GM18519 (cell line): ENCODE measurements around the gene PSMD3.

ENCODE experiments used
- ATAC-seq: cut with Tn5 transposase; IDR thresholded peaks from one replicate; pipeline ENCODE4 v1.9.1; 2021; ENCODE audit warnings: mild to moderate bottlenecking, moderate library complexity; ENCODE audit not compliant: unreplicated experiment, low FRiP score

Gene PSMD3

DNA sequence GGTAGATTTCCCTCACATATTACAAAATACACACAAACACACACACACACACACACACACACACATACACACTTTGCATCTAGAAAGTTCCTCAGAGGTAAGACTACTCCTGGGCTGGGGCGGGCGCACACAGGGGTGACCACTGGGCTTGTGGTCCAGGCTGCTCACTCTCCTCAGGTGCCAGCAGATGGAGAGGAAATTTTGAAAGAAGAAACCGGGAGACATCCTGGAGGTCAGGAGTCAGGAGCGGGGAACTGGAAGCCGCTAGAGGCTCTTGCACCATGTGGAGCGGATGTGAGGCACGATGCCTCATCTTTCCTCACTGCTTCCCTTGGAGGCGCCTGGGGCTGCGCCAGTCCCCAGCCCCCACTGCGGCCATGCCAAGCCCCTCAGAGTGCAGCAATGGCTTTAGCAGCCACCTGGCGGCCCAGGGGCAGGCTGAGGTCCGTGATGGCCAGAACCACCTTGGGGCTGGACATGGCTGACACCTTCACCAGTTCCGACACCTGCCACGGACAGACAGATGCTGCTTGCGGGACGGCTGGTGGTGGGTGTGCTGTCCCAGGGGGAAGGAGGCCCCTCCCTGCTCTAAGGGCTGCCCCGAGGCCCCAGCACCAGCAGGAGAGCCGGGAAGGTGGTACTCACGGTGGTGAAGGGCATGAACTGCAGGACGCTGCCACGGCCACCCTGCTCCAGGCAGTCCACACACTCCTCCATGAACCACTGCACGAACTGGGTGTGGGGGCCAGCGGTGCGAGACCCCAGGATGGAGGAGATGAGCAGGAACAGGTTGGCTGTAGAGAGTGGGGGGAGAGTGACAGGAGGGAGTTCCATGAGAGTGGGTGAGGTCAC, 38.8 kb downstream of the PSMD3 start:
- ATAC-seq, result no peak

DNA sequence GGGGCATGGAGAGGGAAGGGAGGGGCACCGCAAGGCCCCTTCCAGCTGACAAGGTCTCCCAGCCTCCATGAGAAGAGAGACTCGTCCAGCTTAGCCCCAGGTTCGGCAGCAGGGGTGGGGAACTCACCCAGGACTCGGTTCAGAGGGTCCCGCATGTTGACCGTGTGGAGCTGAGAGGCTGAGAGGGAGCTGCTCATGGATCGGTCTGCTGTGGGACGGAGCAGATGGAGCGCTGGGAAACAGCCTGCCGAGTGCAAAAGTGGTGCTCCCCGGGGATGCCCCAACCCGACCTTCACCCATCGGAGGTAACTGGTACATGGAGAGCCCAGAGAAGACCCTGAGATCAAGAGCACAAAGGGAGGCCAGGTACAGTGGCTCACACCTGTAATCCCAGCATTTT, 39.5 kb downstream of the PSMD3 start:
- ATAC-seq, result no peak

DNA sequence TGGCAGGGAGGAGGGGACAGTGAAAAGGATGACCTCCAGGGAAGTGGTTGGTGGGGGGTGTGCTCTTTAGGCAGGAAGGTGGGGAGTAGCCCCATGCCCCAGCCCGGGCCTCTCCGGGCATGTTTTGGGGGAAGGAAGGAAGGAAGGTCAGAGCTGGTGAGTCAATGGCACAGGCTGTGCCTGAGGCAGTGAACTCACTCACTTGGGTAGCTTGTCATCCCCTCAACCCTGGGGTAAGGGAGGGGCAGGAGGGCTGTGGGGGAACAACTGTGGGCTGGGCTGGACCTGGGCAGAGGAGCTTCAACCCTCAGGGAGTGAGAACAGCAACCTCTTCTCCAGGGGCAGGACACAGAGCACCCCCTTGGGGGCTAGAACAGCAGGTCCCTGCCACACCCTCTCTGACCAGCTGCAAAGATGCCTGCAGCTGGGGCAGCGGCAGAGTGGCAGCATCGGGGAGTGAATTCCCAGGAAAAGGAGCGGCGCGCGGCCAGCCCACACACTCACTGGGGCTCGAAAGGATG, 40.9 kb downstream of the PSMD3 start:
- ATAC-seq, result no peak

DNA sequence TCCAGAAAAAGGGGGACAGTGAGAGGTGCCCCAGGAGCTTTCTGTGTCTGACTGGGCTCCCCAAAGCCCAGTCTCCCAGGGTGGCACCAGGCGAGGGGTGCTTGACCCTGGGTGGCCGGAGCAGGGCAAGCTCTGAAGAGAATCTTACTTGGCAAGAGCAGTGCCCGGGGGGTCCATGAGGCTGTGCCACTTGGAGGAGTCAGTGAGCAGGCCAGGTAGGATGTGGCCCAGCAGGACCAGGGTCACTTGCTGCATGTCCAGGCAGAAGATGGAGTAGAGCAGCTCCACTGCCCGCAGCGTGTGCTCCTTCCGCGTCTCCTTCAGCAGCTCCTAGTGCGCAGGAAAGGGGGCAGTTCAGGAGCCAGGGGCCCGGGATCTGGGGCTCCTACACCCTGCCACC, 41.9 kb downstream of the PSMD3 start:
- no peak for ATAC-seq

DNA sequence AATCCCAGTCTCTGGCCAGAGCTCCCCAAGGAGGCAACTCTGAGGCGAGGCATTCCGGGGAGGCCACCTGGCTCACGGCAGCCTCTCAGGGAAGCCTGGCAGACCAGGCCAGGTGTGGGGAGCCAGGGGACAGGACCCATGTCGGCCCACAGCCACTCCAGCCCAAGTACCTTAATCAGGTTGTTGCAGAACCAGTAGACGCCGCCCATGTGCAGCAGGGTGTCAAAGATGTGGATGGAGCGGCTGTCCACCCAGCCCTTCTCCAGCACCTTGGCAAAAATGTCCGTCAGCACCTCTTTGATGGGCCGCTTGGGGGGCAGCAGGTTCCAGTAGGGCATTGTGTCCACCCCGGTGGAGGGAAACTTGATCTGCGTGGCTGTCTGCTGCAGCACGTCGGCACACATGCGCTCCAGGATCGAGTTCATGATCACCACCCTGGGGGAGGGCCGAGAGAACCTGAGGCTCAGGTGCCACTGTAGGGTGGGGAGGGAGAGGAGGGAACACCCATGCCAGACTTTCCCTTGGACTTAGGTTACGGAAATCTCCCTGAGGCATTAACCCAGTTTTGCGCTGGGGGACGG, 42.4 kb downstream of the PSMD3 start:
- no peak for ATAC-seq

DNA sequence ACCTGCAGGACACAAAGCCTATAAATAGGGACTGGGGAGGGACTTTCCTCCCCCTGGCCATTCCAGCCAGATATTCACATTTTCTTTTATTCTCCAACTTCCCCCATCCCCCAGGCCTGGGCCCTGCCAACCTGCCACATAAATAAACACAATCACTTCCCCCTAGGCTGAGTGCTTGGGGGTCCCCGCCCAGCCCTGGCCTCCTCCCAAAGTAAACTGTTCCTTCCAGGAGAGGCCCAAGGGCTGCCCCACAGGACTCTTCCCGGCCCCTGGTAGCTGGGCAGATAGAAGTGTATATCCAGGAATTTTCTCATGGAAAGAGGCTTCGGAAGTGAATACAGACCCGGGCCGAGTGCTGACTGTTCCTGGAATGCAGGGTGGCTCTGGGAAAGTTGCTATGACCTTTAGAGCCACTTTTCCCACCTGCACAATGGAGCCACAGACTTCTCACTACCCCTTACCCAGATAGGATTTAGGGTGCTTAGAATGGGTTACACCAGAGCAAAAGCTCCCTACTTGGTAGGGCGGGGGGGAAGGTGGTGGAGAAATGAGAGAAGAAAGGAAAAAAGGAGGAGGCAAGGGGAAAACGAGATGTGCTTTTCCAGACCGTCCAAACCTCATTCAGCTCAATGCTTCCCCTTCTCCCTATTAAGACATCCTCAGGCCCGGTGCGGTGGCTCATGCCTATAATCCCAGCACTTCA, 43.1 kb downstream of the PSMD3 start:
- no peak for ATAC-seq

DNA sequence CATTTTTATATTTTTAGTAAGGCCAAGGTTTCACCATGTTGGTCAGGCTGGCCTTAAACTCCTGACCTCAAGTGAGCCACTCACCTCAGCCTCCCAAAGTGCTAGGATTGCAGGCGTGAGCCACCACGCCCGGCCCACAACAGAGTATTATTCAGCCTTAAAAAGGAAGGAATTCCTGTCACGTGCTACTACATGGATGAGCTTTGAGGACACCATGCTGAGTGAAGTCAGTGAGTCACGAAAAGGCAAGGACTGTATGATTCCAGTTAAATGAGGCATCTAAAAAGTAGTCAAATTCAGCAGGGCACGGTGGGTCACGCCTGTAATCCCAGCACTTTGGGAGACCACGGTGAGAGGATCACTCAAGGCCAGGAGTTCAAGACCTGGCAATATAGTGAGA, 44.3 kb downstream of the PSMD3 start:
- ATAC-seq, result no peak

DNA sequence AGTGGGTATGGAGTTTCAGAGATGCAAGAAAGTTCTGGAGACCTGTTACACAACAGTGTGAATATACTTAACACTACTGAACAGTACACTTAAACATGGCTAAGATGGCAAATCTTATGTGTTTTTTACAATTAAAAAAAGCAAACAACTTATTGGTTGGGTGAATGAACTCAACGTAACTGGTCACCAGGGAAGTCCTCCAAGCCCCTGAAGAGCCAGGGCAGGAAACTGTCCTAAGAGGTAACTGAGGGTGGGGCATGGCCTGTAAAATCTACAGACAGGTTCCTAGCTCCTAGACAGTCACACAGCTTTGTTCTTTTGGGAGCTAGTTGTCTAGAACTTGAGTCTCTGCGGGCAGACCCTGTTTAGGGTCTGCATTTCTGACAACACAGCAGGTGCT, 45.0 kb downstream of the PSMD3 start:
- no peak for ATAC-seq

DNA sequence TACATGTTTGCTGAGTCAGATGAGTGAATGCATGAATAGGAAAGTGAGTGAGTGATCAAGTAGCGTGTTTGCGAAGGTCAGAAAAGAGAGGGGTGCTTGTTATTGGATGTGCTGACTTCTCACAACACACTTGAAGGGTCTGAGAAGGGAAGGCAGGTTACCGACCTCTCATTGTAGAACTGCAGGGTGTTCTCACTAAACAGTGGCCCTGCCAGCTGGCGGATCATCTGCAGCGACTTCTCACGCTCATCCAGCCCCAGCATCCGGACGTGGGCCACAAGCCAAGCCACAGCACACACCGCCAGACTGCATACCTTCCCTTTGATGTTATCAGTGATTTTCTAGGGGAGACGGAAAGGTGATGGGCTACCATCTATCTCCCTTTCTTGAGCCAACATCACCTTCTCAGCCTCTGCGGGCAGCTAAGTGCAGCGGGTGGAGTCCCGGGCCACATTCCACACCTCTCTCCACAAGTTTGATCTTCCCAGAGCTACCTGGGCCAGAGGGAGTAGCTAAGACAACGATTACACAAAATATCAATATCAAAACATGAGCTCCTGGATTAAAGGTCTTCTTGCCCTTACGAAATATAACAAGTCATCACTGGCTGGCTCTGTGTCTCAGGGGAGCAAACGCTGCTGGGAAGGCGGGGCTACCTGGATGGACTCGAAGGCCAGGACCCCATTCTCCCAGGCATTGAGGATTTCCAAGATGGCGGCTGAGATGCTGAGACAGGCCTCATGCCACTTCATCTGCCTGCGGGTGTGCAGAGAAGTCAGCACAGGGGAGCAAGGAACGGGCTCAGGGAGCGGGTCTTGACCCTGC, 45.6 kb downstream of the PSMD3 start:
- ATAC-seq, result no peak

DNA sequence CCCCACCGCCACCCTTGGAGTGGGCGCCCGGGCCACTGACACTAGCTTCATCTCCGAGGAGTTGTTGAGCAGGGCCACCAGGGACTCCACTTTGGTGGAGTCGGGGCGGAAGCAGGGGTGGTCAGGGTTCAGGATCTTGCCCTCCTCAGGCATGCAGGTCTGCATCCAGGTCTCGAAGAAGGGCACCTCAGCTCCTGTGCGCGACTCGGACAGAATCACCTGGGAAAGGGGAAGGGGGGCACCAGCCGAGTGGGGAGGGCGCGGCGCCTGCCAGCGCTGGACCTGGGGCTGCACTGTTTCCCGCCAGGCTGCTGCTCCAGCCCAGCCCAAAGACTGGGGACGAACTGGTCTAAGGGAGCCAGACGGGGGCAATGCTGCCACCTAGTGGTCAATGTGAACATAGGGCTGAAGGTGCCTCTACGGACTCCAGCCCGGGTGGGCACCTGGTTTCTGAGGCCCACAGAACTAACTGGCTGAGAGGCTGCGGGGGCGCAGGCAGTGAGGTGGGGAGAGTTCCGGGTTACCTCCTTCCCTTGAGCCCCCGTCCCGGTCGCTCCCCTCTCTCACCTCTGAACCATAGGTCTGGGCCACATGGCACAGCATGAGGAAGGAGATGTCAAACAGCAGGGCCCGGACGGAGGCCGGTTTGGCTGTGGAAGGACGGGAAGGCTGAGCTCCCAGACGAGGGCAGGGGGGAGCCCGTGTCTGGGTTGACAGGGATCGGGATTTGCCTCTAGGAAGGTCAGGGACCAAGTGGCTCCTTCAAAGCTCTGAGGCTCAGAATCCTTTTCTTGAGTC, 46.4 kb downstream of the PSMD3 start:
- ATAC-seq, result no peak

DNA sequence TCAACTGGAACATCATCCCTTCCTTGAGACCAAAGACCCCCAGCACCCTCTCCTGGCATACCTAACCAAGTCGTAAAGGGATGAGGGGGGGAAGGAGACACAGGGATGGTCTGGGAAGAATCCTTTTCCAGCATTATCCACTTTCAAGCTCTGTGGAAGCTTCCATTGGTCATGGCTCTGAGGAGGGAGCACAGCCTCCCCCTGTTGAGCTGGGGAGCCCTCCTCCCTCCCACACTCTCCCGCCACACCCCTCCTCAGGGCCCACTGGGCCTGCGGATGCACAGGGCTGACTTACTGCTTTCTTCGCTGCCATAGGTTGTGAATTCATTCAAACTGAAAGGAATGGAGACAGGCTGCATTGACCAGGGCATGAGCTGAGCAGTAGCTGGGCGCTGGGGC, 47.0 kb downstream of the PSMD3 start:
- no peak for ATAC-seq

DNA sequence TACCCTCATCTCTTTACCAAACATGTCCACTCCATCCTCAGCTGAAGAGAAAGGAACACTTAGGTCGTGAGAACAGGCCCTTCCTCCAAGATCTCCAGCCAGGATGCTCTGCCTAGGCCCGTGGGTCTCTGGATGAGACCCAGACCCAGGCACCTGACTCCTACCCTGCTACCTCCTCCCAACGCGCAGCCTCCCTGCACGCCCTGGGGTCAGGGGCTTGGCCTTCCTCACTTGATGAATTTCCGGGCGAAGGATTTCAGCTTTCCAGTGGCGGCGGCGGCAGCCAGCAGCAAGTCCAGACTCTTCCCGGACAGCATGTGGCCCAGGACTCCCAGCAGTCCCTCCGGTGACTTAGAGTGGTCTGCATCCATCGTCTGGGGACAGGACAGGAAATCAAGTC, 48.0 kb downstream of the PSMD3 start:
- no peak for ATAC-seq

DNA sequence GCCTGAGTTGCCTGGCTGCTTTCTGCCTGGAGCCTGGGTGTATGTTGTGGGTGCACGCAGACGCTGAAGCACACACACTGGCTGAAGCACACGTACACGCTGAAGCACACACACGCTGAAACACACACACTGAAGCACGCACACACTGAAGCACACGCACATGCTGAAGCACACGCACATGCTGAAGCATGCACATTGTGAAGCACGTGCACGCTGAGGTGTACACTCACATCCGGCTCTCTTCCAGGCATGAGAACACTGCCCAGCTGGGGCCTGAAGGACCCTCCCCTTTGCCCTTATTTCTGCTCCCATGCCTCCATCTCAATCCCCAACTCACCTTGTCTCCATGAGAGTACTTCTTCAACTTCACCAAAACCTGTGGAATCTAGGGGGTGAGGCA, 51.1 kb downstream of the PSMD3 start:
- no peak for ATAC-seq

DNA sequence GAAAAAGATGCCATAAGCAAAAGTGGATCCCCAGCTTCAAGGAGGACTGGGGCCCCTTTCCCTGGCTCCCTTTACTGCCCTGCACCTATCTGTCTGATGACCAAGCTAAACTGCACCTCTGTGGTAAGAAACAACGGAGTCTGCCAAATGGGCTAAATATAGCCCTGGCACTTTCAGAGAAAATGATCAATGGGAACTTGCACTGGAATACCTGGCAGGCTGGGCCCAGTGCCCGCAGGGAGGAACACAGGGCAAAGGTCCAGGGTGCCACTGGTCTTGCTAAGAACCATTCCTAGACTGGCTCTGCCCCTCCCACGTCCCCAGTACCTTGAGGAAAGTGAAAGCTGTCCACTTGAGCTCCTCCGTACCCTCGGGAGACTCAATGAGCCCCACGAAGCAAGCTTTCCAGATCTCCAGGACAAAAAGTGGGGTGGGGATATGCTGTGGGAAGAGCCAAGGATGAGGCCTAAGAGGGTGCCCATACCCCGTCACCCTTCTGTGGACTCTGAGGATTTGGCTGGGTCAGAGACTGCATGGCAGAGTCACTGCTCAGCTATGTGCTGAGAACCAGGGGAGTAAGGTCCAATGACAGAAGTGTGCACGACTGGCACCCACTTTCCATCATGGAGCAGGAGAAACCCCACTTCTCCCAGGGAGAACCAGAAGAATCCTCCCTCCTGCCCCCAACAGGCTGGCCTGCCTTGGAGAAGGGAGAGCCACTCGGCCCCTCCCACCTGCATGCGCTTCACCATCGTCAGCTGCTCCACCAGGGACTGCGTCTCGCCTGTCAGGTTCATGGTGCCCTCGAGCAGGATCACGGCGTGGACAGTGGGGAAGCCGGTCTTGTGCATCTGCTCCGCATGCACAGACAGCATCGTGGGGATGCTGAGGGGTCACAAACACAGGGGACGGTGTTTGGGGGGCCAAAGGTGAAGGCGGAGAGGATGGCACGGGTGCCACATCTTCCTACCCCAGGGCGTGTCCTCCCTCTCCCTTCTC, 52.0 kb downstream of the PSMD3 start:
- no peak for ATAC-seq

DNA sequence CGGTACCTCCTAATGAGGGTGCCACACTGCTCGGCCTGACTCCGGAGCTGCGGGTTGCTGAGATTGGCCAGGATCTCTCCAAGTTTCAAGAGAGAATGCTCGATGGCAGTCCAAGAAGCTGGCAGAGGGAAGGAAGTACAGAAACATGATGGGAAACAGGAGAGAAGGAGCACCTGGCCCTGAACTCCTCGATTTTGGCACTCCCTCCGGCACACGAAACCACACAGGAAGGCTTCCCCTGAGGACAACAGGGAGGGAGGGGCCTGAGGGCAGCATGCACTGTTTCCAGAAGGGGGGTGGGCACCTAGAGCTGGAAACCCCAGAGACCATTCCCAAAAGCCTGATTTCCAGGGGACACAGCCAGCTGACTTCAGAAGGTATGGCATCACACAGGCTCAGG, 52.7 kb downstream of the PSMD3 start:
- no peak for ATAC-seq

DNA sequence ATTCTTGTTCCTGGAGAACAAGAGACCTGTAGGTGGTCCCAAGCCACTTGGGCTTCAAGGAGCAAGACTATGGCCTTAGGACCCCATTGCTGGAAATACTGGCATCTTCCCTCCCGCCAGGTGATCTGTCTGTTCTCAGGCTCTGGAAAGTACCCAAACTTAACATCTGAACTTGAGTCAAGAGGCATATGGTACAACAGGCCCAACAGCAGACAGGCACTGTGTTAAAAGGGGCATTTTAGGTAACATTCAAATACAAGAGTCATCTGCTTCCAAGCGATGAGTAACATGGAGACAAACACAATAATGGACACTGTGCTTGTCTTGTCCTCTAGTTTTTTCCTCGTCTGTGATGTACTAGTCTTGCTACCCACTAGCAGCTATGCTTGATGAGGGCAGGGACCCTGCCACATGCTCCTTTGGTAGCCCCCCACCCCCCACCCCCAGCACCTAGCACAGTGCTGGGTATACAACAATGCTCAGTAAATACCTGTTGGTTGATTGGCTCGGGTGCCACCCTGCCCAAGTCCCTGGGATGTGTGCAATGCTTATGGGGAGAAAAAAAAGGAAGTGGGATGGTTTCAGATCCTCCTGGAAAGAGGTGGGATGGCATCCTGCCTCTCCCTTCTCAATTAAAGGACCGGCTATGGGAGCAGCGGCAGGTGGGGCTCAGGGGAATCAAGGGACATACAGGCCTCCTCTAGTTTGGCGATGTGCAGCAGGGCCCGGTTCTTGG, 54.0 kb downstream of the PSMD3 start:
- no peak for ATAC-seq

DNA sequence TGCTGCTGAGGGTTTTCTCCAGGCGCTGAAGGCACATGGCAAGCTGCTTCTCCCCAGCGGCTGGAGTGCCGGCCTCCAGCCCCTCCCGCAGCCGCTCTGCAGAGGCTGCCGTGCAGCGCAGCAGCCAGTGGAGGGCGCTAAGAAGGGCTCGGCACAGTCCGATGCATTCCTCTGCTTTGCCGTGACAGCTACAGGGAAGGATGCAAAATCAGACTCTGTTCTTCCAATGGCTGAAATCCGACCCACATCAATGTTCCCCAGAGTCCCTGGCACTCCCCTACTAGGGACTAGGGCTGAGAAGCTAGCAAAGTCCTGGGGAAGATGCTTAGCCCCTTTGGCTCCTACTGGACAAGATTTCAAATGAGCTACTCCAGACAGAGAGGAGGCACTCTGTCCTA, 54.6 kb downstream of the PSMD3 start:
- ATAC-seq, result no peak

DNA sequence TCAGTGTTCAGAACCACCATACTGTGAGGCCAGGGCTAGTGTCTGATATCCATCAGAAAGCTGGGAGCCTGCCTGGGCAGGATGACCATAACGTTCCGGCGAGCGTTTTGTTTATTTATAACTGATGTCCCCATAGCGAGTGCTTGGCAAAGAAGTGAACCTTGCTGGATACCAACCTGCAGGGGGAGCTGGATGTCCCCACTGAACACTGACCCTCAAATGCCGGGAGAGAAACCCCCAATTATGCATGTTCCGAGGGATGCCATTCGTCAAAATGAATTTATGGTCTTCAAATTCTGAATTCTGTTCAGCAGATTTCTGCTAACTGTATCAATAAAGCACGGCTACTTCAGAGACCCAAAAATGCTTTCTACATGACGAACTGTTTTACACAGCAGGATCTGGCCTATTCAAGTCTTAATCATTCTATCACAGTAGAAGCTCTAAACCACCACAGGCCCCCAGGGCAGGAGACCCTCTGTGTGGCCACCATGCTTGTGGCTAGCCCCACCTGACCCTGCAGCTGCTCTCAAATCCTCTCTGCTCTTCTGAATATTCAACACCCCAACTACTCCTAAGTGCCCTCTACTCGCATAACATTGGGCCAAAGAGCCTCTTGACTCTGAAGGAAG, 58.4 kb downstream of the PSMD3 start:
- no peak for ATAC-seq
